Sigmoid colon (tissue), 7 donors: ENCODE results near the gene GAS2L1. TPM values are rescaled to one million over a fixed set of nuclear protein-coding genes. Genes with fewer than 3 reads are reported as not detected.

ENCODE experiments used
- DNase-seq: peaks from one replicate; pipeline ENCODE4 v3.0.0-alpha.2; 2019
- H3K27ac ChIP-seq, 4 donors: fragments of 200-600 bp; sonication (generic); one replicate each; pipeline ENCODE4 v1.5.1; 2016 to 2019; ENCODE audit warnings: mild to moderate bottlenecking in 1 of 4
- H3K27me3 ChIP-seq, 3 donors: fragments of 200-600 bp; sonication (generic); one replicate each; pipeline ENCODE4 v1.5.1; 2019; ENCODE audit warnings: mild to moderate bottlenecking in 1 of 3
- H3K36me3 ChIP-seq, 4 donors: fragments of 200-600 bp; sonication (generic); one replicate each; pipeline ENCODE4 v1.5.1; 2016 to 2019
- H3K4me1 ChIP-seq, 4 donors: fragments of 200-600 bp; sonication (generic); one replicate each; pipeline ENCODE4 v1.5.1; 2017 to 2019
- H3K4me3 ChIP-seq, 4 donors: fragments of 200-600 bp; sonication (generic); one replicate each; pipeline ENCODE4 v1.5.1; 2017 to 2019; ENCODE audit warnings: mild to moderate bottlenecking in 2 of 4, moderate library complexity in 1 of 4
- H3K9me3 ChIP-seq, 4 donors: fragments of 200-600 bp in 3 of 4; sonication (generic) in 3 of 4; one replicate each; pipeline versions ENCODE4 v1.5.1 to v1.6.1; 2013 to 2019
- EP300 ChIP-seq, 4 donors: sonication (generic); formaldehyde crosslinking; IDR thresholded peaks; one replicate each; pipeline ENCODE4 v1.6.1; 2017; ENCODE audit warnings: antibody characterized with exemption in 4 of 4
- POLR2A ChIP-seq, 2 donors: fragments of 450-650 bp; IDR thresholded peaks; one replicate each; pipeline ENCODE4 v1.6.1; 2016; ENCODE audit warnings: antibody characterized with exemption in 2 of 2, mild to moderate bottlenecking in 2 of 2, moderate library complexity in 2 of 2
- POLR2AphosphoS5 ChIP-seq, 4 donors: sonication (generic); formaldehyde crosslinking; IDR thresholded peaks; one replicate each; pipeline ENCODE4 v1.6.1; 2017; ENCODE audit warnings: antibody characterized with exemption in 4 of 4
- WGBS, 2 donors: extraction: QIAGEN DNeasy Blood & Tissue Kit; methylation state at CpG; one replicate each; pipeline ENCODE4 v1.1.7; 2013; 5-methylcytosine and 5-hydroxymethylcytosine counted together
- intact Hi-C: fragments of 100-400 bp; cut with DNase I; formaldehyde crosslinking; loops from one replicate; pipeline ENCODE4 v1.15.1; 2023
- polyA plus RNA-seq, 3 donors: library from polyadenylated mRNA; stranded (reverse); fragments of 200-250 nt; gene quantifications; one replicate each; pipeline ENCODE4 v1.2.3, GENCODE V29; 2013
- total RNA-seq, 4 donors: library from RNA; depleted of rRNA; stranded (reverse); fragments of >200 nt; gene quantifications; one replicate each; pipeline ENCODE4 v1.1.0, GENCODE V29; 2016
- TF ChIP-seq, protein P1 (sequence below), 4 experiments: fragments of 450-650 bp in 3 of 4; fragments of 200-600 bp in 1 of 4; IDR thresholded peaks; one replicate each; pipeline ENCODE4 v1.5.1; 2016 to 2019; ENCODE audit warnings: antibody characterized with exemption in 4 of 4, mild to moderate bottlenecking in 3 of 4, moderate library complexity in 2 of 4
- donor health status: healthy with polysubstance abuse.
- donor health status: Bipolar disorder and iron deficiency.
- donor health status: healthy.

The GAS2L1 gene
- total and polyA plus RNA-seq, 7 donors = 12.0 to 27.5 (median 22.1) TPM

GRCh38 chr22:29327089-29327764 is 20.8 kb downstream of the GAS2L1 start:
- Histone ChIP-seq H3K4me3 (no peak overlapping the region), H3K27me3 (no peaks in the 10 kb centered on the region), H3K27ac (no peak overlapping the region), H3K4me1 (peaks cover 0 to 16% (median 0%) of the 10 kb centered on the region in 4 donors), H3K36me3 (peaks cover 0 to 57% (median 22%) of the 10 kb centered on the region in 4 donors), H3K9me3 (no peaks in the 10 kb centered on the region)
- DNase-seq = no peak
- TF ChIP-seq, protein P1, sequence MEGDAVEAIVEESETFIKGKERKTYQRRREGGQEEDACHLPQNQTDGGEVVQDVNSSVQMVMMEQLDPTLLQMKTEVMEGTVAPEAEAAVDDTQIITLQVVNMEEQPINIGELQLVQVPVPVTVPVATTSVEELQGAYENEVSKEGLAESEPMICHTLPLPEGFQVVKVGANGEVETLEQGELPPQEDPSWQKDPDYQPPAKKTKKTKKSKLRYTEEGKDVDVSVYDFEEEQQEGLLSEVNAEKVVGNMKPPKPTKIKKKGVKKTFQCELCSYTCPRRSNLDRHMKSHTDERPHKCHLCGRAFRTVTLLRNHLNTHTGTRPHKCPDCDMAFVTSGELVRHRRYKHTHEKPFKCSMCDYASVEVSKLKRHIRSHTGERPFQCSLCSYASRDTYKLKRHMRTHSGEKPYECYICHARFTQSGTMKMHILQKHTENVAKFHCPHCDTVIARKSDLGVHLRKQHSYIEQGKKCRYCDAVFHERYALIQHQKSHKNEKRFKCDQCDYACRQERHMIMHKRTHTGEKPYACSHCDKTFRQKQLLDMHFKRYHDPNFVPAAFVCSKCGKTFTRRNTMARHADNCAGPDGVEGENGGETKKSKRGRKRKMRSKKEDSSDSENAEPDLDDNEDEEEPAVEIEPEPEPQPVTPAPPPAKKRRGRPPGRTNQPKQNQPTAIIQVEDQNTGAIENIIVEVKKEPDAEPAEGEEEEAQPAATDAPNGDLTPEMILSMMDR (IDR thresholded peaks at IDR 0.05) = no peak
- TF ChIP-seq POLR2AphosphoS5 (IDR thresholded peaks at IDR 0.05) (no peak), POLR2A (IDR thresholded peaks at IDR 0.05) (no peak), EP300 (IDR thresholded peaks at IDR 0.05) (no peak)
- WGBS, 2 donors = 87 to 91% methylated on average over 15 of the region's 15 CpGs
- intact Hi-C loops = no loop called here

DNA sequence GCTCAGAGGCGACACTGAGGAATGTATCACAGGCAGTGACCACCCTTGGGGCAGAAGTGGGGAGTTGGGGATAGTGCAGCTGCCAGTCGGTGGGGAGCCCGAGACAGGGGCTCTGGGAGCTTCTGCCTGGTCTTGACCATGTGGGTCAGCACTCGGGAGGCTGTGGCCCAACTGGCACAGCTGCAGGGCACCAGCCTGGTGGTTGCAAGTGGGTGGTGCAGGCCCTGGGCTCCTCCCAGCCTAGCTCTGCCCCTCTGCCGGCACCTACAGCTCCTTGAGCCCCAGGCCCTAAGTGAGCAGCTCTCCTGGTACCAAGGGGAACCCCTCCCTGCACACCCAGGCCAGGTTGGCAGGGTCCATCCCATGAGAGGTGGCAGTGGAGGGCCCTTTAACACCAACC is 21.6 kb downstream of the GAS2L1 start:
- no peak for TF ChIP-seq POLR2AphosphoS5 (IDR thresholded peaks at IDR 0.05)
- no peak for TF ChIP-seq POLR2A (IDR thresholded peaks at IDR 0.05)
- TF ChIP-seq, protein P1 (IDR thresholded peaks at IDR 0.05) = no peak
- no peak for TF ChIP-seq EP300 (IDR thresholded peaks at IDR 0.05)
- 90 to 95% methylated on average over 5 of the region's 5 CpGs for WGBS, 2 donors
- DNase-seq = no peak
- H3K27ac ChIP-seq = no peak overlapping the region
- H3K27me3 ChIP-seq = no peaks in the 10 kb centered on the region
- intact Hi-C loops = no loop called here
- H3K4me1 ChIP-seq = peaks cover 0 to 16% (median 0%) of the 10 kb centered on the region in 4 donors
- H3K9me3 ChIP-seq = no peaks in the 10 kb centered on the region
- H3K36me3 ChIP-seq = peaks cover 0 to 65% (median 27%) of the 10 kb centered on the region in 4 donors
- H3K4me3 ChIP-seq = no peak overlapping the region

DNA sequence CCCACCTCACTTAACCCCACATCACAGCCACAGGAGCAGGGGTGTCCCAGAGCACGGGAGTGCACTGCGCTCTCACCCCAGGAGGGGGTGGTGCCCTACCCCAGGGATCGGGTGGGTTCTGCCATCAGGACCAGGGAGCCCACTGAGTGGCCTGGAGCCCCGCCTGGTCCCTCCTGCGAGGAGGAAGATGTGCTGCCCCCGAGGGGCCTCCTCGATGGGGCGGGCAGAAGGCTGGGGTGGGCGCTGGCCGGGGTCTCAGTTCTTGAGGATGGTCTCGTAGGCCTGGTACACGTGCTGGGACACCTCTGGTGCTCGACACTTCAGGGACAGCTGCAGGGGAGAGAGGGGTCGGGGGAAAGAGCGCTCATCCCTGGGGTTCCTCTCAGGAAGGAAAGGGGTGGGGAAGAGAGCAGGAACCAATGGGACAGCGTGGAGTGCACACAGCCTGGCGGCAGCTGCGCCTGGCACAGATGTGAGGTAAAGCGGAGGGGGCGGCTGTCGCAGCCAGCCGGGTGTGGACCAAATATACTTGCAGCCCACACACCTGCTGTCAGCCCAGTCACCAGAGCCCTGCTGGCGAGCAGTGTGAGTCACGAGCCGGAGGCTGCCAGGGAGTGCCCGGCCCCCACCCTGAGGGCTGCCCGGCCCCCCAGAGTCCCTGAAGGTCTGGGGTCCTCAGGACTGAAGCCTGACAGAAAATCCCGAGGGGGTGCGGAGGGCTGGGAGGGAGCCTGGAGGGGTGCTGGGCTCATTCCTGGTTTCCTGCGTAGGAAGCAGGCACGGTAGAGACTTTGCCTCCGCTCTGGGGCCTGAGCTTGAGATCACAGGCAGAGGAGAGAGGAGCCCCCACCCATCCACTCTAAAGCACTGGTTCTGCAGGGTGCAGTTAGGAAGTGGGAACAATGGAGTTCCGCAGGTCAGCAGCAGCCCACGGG is 22.4 kb downstream of the GAS2L1 start:
- Histone ChIP-seq H3K27ac (no peak overlapping the region), H3K27me3 (no peaks in the 10 kb centered on the region), H3K36me3 (peaks cover 0 to 73% (median 31%) of the 10 kb centered on the region in 4 donors), H3K9me3 (no peaks in the 10 kb centered on the region), H3K4me1 (peaks cover 0 to 16% (median 0%) of the 10 kb centered on the region in 4 donors), H3K4me3 (no peak overlapping the region)
- DNase-seq = no peak
- intact Hi-C loops = no loop called here
- no peak for TF ChIP-seq EP300 (IDR thresholded peaks at IDR 0.05)
- no peak for TF ChIP-seq POLR2A (IDR thresholded peaks at IDR 0.05)
- TF ChIP-seq POLR2AphosphoS5 (IDR thresholded peaks at IDR 0.05) = no peak
- TF ChIP-seq, protein P1 (IDR thresholded peaks at IDR 0.05) = no peak
- 93 to 94% methylated on average over 34 of the region's 34 CpGs for WGBS, 2 donors

DNA sequence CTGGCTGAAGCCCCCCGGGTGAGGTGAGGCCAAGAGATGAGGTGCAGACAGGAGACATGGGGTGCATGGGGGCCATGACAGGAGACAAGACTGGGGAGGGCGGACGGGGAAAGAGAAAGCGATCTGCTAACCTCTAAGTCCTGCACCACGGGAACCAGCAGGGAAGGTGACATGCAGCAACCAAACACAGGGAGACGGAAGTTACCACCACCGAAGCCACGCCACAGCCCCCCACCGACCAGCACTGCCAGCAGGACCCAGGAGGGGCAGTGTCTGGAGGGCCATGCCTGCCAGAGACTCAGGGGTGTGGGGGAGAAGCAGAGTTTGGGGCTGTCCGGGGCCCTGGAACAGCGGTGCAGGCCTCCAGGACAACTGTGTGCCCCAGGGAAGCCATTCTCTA is 23.1 kb downstream of the GAS2L1 start:
- Histone ChIP-seq H3K36me3 (peaks cover 0 to 80% (median 35%) of the 10 kb centered on the region in 4 donors), H3K9me3 (no peaks in the 10 kb centered on the region), H3K4me3 (no peak overlapping the region), H3K27me3 (no peaks in the 10 kb centered on the region), H3K27ac (no peak overlapping the region), H3K4me1 (peaks cover 0 to 16% (median 0%) of the 10 kb centered on the region in 4 donors)
- WGBS, 2 donors = 95% methylated on average over 11 of the region's 11 CpGs
- no peak for DNase-seq
- TF ChIP-seq, protein P1 (IDR thresholded peaks at IDR 0.05) = no peak
- TF ChIP-seq POLR2AphosphoS5 (IDR thresholded peaks at IDR 0.05) = no peak
- no peak for TF ChIP-seq POLR2A (IDR thresholded peaks at IDR 0.05)
- TF ChIP-seq EP300 (IDR thresholded peaks at IDR 0.05) = no peak
- intact Hi-C loops = no loop called here
